NCI-H748 treated with DMSO at 0.1 percent for 48 hours (cell line): ENCODE results near the gene HYDIN.
"Not testable (repeated sequence)": the region's sequence is repeated elsewhere in the genome, so short reads cannot be mapped to it uniquely, and the experiment has no call there.

Experiments used
- DNase-seq: peaks from one replicate; lab custom pipeline; 2025; lab: John Stamatoyannopoulos, UW

Gene HYDIN

DNA sequence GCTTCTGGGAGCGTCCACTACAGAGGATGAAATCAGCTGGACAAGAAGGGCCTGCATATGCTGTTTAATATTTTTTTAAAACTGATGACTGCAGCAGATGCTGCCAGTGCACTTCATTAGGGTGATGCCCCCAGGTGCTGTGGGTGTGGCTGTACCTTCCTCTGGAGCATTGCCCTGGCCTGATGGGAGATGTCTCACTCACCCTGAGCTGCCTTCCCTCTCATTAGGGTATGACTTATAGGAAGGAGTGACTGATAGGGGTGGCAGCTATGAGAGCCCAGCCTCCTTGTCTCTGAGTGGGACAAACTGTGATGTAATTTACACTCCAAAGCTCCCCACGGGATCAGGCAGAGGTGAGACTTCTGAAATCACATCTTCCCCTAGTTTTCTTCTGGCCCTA, 234.7 kb downstream of the HYDIN start:
- not testable (repeated sequence) for DNase-seq

GRCh38 chr16:70992511-70992910, 238.0 kb downstream of the HYDIN start:
- DNase-seq = not testable (repeated sequence)

GRCh38 chr16:70987019-70987715, 243.4 kb downstream of the HYDIN start:
- not testable (repeated sequence) for DNase-seq

- DNase-seq = peak; percentile 79
Observed at GRCh38 chr16:70984675-70985074, 245.8 kb downstream of the HYDIN start.

GRCh38 chr16:70968332-70968731, 262.2 kb downstream of the HYDIN start:
- not testable (repeated sequence) for DNase-seq

DNA sequence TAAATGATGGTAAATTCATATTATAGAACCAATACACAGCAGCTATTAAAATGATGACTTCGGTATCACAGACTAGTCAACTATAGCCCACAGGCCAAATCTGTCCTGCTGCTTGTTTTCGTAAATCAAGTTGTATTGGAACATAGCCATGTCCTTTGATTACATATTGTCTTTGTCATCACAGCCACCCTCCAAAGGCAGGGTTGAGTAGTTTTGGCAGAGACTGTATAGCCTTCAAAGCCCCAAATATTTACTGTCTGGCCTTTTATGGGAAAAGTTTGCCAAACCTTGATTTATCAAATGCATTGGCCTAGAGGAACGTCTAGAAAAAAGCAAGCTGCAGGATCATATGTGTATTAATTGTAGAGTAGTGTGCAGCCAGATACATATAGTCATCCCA, 270.4 kb downstream of the HYDIN start:
- not testable (repeated sequence) for DNase-seq

GRCh38 chr16:70954922-70955321, 275.6 kb downstream of the HYDIN start:
- not testable (repeated sequence) for DNase-seq

DNA sequence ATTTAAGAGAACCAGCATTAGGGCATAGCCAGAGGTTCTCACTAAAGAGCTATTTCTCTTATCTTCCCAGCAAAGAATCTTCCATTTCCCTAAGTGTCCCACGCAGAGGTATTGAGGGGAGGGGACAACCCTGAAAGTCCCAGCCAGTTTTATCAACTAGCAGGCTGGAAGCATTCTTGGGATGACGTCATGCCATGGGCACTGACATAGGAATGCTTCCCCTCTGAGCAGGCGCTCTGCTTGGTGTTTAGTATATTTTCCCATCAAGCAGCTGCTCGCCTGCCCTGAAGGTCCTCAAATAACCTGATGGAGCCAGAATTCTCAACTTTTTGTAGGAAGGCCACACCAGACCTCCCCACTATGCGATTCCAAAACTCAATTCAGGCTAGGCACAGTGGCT, 276.7 kb downstream of the HYDIN start:
- DNase-seq = not testable (repeated sequence)

DNA sequence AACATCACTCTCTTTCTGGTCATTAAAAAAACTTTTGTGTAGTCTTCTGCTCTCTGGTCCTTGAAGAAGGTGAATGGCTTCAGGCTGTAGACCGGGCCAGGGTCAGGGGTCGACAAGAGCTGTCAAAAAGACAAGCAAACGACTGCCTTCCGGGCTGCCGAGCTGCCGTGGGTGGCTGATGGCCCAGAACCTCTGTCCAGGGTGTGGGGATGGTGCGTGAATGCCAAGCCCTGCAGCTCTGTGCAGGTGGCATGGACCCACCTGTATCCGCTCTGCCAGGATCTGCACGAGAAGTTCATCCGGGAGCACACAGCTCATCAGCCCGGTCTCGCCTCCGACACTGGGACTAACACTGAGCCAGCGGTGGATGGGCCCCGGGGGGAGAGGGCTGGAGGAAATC, 287.0 kb downstream of the HYDIN start:
- DNase-seq = not testable (repeated sequence)

GRCh38 chr16:70939690-70940359, 290.7 kb downstream of the HYDIN start:
- not testable (repeated sequence) for DNase-seq

DNA sequence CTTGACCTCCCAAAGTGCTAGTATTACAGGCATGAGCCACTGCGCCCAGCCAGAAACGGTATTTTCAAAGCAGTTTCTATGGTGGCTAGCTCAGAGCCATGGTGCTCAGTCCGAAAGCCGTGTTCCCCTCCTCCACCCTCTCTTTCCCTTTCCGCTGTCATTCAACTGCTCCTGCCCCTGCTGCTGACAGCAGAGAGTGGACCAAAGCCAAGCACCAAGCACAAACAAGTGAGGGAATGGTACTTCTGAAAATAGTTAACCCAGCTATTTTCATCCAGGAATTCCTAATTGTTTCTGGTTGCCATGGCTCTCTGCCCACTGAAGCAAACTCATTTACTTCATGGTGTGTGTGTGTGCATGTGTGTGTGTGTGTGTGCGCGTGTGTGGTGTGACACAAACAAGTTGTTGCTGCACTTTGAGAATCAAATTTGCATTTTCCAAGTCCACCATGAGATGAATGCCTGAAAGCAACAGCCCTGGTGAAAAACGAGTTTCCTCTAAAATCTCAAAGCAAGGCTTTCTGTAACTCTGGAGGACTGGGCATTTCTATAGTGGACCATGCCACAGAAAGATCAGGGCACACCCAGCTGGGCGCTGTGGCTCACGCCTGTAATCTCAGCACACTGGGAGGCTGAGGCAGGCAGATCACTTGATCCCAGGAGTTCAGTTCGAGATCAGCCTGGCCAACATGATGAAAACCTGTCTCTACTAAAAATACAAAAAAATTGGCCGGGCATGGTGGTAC, 293.6 kb downstream of the HYDIN start:
- not testable (repeated sequence) for DNase-seq

DNA sequence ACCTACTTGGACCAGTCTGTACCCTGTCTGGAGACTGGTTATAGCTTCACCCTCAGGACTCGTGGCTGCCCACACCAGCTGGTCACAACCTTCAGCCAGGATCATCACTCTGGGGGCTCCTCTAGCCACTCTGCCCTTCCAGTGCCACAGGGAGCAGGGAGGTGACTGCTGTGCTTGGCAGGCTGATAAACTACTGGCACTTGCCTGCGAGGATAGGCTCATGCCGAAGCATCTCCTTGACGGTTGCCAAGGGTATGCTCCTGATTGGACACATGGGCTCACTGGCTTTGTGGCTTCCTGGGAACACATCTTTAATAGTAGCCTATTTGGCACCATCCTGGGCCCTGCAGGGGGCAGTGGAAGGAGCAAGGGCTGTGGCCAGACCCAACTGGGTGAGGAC, 295.2 kb downstream of the HYDIN start:
- not testable (repeated sequence) for DNase-seq

GRCh38 chr16:70933746-70934145, 296.8 kb downstream of the HYDIN start:
- not testable (repeated sequence) for DNase-seq

DNA sequence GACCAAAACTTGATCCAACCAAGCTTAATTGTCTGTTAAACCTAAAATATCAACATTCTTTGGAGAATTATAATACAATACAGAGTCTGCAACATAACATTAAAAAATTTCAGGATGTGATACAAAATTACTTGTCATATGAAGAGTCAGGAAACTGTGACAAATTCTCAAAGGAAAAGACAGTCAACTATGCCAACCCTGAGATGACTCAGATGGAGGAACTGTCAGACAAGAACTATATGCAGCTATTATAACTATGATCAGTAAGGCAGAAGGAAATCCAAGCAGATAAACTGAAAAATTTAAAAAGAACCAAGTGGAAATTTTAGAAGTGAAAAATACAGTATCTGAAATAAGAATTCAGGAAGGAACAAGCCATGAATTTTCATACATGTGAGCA, 299.8 kb downstream of the HYDIN start:
- DNase-seq = not testable (repeated sequence)

DNA sequence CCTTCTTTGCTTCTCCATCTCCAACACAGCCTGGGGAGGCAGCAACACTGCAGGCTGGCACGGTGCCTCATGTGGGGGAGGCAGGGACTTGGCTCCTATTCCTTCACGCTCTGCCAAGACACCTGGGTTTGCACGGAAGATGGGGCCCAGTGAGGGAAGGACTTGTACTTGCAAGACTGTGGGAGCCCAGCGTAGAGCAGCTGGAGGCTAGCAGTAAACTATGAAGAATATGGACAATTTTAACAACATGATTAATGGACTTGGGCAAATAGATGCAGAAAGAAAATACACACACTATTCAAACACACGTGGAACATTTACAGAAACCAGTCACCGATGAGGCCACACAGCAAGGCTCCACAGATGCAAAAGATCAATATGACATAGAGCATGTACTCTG, 308.4 kb downstream of the HYDIN start:
- not testable (repeated sequence) for DNase-seq

DNA sequence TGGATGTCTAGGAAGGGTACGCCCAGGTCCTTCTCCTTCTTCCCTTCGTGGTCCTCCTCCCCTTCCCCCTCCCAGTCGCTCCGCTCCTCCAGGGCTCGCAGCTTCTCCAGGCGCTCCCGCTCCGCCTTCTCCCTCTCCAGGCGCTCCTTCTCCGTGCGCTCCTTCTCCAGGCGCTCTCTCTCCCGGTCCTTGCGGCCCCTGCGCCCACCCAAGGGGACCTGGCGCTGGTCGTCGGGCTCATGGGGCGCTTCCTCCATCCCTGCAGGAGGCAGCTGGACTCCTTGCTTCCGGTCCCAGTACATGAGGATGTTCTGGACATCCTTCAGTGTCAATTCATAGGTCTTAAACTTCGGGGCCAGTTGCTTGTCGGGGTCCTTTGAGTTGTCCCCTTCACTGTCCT, 309.9 kb downstream of the HYDIN start:
- DNase-seq = not testable (repeated sequence)

GRCh38 chr16:70888208-70888607, 342.3 kb downstream of the HYDIN start:
- not testable (repeated sequence) for DNase-seq

DNA sequence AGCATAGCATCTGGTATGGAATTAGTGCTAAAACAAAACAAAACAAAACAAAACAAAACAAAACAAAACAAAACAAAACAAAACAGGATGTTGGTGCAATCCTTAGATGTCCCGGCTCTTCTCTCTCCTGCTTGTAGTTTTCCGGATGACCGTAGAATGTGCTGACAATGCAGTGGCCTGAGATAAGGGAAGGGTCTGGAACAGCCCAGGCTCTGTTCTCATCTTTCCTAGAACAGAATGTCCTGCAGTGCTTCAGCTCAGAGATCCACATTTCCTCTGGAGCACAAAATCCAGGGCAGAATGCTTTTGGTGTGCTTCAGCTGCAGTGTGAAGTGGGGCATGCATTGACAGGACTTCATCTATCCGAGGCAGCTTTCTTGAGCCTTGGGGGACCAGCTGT, 345.9 kb downstream of the HYDIN start:
- DNase-seq = not testable (repeated sequence)

- not testable (repeated sequence) for DNase-seq
Observed at GRCh38 chr16:70882311-70882710, 348.2 kb downstream of the HYDIN start.

DNA sequence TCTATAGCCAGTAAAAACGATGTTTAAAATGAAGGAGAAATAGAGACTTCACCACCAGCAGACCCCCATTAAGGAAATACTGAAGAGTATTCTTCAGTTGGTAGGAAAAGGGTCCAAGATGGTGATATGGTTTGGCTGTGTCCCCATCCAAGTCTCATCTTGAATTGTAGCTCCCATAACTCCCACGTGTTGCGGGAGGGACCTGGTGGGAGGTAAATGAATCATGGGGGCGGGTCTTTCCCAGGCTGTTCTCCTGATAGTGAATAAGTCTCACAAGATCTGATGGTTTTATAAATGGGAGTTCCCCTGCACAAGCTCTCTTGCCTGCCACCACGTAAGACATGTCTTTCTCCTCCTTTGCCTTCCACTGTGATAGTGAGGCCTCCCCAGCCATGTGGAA, 352.6 kb downstream of the HYDIN start:
- not testable (repeated sequence) for DNase-seq

DNA sequence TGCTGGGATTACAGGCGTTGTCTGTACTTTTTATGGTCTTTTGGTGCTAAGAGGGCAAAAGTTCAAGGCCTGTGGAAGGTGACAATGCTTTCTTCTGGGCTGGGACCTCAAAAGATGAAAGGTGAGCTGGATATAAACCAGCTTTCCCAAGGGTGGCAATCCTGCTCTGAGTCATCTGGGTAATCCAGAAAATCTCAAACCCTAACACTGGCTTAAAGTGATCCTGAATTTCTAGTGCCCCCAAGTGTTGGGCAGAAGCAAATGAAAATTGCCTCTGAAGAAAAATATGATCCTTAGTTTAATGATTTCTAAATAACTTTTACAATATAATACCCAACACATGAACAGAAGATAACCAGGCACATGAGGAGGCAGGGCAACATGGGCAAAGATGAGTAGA, 354.1 kb downstream of the HYDIN start:
- not testable (repeated sequence) for DNase-seq

DNA sequence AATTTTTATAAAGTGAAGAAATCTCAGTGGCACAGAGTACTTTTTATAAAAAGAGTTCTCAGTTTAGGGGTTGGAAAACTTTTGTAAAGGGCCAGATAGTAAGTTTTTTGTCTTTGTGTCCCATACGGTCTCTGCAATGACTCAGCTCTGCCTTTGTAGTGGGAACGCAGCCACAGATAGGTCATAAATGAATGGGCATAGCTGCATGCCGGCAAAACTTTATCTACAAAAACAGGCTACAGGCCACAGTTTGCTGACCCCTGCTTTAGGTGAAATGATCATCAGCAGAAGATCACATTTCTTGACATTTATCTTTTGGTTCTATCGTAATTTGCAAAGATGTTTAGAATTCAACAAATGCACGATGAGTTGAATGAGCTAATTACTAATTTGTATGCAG, 365.8 kb downstream of the HYDIN start:
- DNase-seq = not testable (repeated sequence)

- not testable (repeated sequence) for DNase-seq
Observed at GRCh38 chr16:70861996-70862395, 368.5 kb downstream of the HYDIN start.
